ENCODE results near the gene ANKS6. TPM values are rescaled to one million over a fixed set of nuclear protein-coding genes. Genes with fewer than 3 reads are reported as not detected.

Gene ANKS6
- total and polyA plus RNA-seq, 10 of the 15 experiments (the other 5 are each of a cell fraction or from before 2014, with no cell fraction given), result 2.0 to 16.2 (median 6.1) TPM

DNA sequence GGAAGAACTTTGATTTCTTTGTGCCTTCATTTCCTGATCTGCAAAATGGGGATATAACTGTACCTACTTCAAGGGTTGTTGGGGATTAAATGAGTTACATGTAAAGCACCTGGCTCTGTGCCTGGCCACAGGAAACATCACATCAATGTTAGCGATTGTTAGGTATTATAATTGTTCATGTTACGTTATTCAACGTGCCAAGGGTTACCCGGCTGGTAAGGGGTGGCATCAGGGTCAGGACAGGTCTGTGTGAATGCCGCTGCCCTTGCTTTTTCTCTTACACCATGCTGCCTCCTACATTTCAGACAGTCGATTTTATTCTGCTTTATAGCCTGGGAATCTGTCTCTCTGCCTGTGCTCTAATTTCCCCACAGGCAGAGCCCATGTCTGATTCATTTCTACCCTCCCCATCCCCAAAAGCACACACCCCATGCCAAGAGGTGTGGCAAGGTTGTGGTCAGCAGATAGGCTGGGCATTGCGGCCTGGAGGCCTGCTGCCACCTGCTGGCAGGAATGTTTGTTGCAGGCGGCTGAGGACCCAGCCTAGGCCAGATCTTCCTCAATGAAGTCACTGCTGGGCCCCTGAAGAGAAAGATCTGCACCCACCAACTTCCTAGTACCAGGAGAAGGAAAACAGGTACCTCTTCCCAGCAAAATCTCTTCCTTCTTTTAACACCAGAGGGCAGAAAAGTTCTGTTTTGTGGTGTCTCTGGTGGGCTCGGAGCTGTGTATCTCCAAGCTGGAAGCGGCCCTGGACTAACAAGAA lies 5.3 kb downstream of the ANKS6 start:
- DNase-seq (ENCODE audit: low read depth, low spot score), result no peak
- BruUV-seq (replicated peaks), result no TSS peak
- RAD21 ChIA-PET (ENCODE audit: unreplicated experiment), result interaction anchor here (1.6 kb wide), 1 partner anchor 254 kb away, joined by 3 read pairs; no protein-coding TSS in a partner anchor
- Histone ChIP-seq H3K4me3 (no peak overlapping the region), H2AFZ (ENCODE audit: control insufficient read depth, low read depth, low read length) (no peak overlapping the region), H3K79me2 (ENCODE audit: control insufficient read depth, insufficient read depth, low read length) (no peaks in the 10 kb centered on the region), H3K36me3 (ENCODE audit: control insufficient read depth in 2 of 2, insufficient read depth in 2 of 2, low read length in 1 of 2) (no peaks in the 10 kb centered on the region), H3K9ac (ENCODE audit: control insufficient read depth, insufficient read depth, low read length) (no peak overlapping the region), H3K4me2 (ENCODE audit: control insufficient read depth, insufficient read depth) (no peak overlapping the region), H3K9me3 (replicated peaks; ENCODE audit: control insufficient read depth, insufficient read depth, low read length) (no peaks in the 10 kb centered on the region), H3K27ac (ENCODE audit: control insufficient read depth, insufficient read depth) (no peak overlapping the region), H3K4me1 (ENCODE audit: control insufficient read depth, insufficient read depth, low read length) (peaks cover 3% of the 10 kb centered on the region; the same call in 1 of the 2 replicates), H4K20me1 (ENCODE audit: control insufficient read depth, insufficient read depth) (no peaks in the 10 kb centered on the region), H3K27me3 (replicated peaks in 1 of 2; ENCODE audit: control insufficient read depth in 2 of 2, insufficient read depth in 2 of 2, low read length in 1 of 2) (peaks cover 0 to 2% of the 10 kb centered on the region in 2 experiments; a peak in 1 of 4 replicates)
- CTCF ChIA-PET, result interaction anchor here (0.6 to 2.4 kb wide), 8 partner anchors 11 to 255 kb away, joined by 3 to 15 read pairs (median 3); no protein-coding TSS in a partner anchor
- in situ Hi-C loops (cut with MboI) (loop anchor here (25.0 kb wide), 1 partner anchor 729 kb away; the partner anchor contains the start of gene NANS), intact Hi-C loops (cut with micrococcal nuclease; ENCODE audit: unreplicated experiment) (loop anchor here (1.0 kb wide), 2 partner anchors 255 to 476 kb away; no protein-coding TSS in a partner anchor)
- SMC1A ChIA-PET (ENCODE audit: uncharacterized antibody, unreplicated experiment), result interaction anchor here (0.6 to 1.1 kb wide), 2 partner anchors 16 to 351 kb away, joined by 3 read pairs; no protein-coding TSS in a partner anchor
- POLR2A ChIA-PET, result no interaction called here
- 44% methylated on average over 10 of the region's 10 CpGs for WGBS (ENCODE audit: insufficient coverage, insufficient replicate concordance, low lambda C conversion rate, missing lambda C conversion rate)
- ATAC-seq, result peak; percentile 95
- peak; percentile 79 for FAIRE-seq
- TF ChIP-seq HDAC2 (IDR thresholded peaks at IDR 0.05), result no peak
- TF ChIP-seq, protein P1, sequence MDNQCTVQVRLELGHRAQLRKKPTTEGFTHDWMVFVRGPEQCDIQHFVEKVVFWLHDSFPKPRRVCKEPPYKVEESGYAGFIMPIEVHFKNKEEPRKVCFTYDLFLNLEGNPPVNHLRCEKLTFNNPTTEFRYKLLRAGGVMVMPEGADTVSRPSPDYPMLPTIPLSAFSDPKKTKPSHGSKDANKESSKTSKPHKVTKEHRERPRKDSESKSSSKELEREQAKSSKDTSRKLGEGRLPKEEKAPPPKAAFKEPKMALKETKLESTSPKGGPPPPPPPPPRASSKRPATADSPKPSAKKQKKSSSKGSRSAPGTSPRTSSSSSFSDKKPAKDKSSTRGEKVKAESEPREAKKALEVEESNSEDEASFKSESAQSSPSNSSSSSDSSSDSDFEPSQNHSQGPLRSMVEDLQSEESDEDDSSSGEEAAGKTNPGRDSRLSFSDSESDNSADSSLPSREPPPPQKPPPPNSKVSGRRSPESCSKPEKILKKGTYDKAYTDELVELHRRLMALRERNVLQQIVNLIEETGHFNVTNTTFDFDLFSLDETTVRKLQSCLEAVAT (IDR thresholded peaks at IDR 0.05), result no peak
- TF ChIP-seq, protein P2, sequence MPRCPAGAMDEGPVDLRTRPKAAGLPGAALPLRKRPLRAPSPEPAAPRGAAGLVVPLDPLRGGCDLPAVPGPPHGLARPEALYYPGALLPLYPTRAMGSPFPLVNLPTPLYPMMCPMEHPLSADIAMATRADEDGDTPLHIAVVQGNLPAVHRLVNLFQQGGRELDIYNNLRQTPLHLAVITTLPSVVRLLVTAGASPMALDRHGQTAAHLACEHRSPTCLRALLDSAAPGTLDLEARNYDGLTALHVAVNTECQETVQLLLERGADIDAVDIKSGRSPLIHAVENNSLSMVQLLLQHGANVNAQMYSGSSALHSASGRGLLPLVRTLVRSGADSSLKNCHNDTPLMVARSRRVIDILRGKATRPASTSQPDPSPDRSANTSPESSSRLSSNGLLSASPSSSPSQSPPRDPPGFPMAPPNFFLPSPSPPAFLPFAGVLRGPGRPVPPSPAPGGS (IDR thresholded peaks at IDR 0.05; ENCODE audit: borderline replicate concordance, insufficient read depth, low read depth, low read length, poor library complexity, severe bottlenecking), result no peak
- TF ChIP-seq CBFB (IDR thresholded peaks at IDR 0.05; ENCODE audit: low read depth), result peak; percentile 92
- TF ChIP-seq, protein P3, sequence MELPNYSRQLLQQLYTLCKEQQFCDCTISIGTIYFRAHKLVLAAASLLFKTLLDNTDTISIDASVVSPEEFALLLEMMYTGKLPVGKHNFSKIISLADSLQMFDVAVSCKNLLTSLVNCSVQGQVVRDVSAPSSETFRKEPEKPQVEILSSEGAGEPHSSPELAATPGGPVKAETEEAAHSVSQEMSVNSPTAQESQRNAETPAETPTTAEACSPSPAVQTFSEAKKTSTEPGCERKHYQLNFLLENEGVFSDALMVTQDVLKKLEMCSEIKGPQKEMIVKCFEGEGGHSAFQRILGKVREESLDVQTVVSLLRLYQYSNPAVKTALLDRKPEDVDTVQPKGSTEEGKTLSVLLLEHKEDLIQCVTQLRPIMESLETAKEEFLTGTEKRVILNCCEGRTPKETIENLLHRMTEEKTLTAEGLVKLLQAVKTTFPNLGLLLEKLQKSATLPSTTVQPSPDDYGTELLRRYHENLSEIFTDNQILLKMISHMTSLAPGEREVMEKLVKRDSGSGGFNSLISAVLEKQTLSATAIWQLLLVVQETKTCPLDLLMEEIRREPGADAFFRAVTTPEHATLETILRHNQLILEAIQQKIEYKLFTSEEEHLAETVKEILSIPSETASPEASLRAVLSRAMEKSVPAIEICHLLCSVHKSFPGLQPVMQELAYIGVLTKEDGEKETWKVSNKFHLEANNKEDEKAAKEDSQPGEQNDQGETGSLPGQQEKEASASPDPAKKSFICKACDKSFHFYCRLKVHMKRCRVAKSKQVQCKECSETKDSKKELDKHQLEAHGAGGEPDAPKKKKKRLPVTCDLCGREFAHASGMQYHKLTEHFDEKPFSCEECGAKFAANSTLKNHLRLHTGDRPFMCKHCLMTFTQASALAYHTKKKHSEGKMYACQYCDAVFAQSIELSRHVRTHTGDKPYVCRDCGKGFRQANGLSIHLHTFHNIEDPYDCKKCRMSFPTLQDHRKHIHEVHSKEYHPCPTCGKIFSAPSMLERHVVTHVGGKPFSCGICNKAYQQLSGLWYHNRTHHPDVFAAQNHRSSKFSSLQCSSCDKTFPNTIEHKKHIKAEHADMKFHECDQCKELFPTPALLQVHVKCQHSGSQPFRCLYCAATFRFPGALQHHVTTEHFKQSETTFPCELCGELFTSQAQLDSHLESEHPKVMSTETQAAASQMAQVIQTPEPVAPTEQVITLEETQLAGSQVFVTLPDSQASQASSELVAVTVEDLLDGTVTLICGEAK (IDR thresholded peaks at IDR 0.05; ENCODE audit: borderline replicate concordance), result no peak
- peak; percentile 82 for TF ChIP-seq RAD21 (IDR thresholded peaks at IDR 0.05; ENCODE audit: insufficient read depth, low read depth, low read length)
- TF ChIP-seq SMC3 (IDR thresholded peaks at IDR 0.05; ENCODE audit: borderline replicate concordance, low read length), result peak; percentile 70
- 0 out of 2 replicates have a peak, but pooled peaks have one; percentile 33 for TF ChIP-seq YY1 (IDR thresholded peaks at IDR 0.05; ENCODE audit: low read depth, low read length)
- TF ChIP-seq, protein P4, sequence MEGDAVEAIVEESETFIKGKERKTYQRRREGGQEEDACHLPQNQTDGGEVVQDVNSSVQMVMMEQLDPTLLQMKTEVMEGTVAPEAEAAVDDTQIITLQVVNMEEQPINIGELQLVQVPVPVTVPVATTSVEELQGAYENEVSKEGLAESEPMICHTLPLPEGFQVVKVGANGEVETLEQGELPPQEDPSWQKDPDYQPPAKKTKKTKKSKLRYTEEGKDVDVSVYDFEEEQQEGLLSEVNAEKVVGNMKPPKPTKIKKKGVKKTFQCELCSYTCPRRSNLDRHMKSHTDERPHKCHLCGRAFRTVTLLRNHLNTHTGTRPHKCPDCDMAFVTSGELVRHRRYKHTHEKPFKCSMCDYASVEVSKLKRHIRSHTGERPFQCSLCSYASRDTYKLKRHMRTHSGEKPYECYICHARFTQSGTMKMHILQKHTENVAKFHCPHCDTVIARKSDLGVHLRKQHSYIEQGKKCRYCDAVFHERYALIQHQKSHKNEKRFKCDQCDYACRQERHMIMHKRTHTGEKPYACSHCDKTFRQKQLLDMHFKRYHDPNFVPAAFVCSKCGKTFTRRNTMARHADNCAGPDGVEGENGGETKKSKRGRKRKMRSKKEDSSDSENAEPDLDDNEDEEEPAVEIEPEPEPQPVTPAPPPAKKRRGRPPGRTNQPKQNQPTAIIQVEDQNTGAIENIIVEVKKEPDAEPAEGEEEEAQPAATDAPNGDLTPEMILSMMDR (IDR thresholded peaks at IDR 0.05 in 2 of 3, conservative IDR thresholded peaks at IDR 0.05 in 1 of 3; ENCODE audit: control insufficient read depth in 2 of 3, extremely low read depth in 1 of 3, insufficient read depth in 1 of 3, low read depth in 3 of 3, low read length in 3 of 3), result peak; percentile 90 to 97 (median 96)
